AG08396 (cell line): ENCODE data around the gene STRN4.
A peak's percentile ranks its signal among the peaks of the same experiment; 100 is the strongest.
"Not testable (repeated sequence)": the region's sequence is repeated elsewhere in the genome, so short reads cannot be mapped to it uniquely, and the experiment has no call there.

Experiments
- DNase-seq: peaks from one replicate; pipeline ENCODE4 v3.0.0; 2012; ENCODE audit warnings: low spot score, mixed read lengths

Gene STRN4

DNA sequence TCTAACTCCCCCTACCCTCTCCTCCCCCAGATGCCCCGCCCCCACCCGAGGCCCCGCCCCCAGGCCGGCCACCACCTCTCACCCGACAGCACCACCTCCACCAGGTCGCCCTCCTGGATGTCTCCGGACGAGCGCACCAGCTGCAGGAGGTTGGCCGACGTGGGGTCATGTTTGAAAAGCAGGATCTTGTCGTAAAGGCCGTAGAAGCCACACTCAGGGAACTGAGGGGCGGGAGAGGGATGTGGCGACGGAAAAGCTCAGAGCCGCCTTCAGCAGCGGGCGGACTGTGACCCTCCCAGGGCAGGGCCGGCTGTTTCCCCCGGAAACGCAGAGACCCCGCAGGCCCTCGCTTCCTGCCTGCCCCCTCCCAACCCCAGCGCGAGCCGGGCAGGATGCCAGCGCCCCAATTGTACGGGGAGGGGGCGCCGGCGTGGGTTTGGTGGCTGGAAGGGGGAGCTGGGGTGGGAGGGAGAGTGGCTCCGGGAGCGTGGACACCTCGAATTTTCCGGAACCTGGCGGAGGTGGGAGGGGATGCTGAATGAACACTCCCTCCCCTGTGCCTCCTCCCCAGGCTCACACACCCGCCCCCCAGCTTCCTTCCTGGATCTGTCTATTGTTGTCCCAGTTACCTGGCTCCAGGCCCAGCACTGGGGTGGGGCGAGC, 32.3 kb downstream of the STRN4 start:
- DNase-seq = peak; percentile 93

DNA sequence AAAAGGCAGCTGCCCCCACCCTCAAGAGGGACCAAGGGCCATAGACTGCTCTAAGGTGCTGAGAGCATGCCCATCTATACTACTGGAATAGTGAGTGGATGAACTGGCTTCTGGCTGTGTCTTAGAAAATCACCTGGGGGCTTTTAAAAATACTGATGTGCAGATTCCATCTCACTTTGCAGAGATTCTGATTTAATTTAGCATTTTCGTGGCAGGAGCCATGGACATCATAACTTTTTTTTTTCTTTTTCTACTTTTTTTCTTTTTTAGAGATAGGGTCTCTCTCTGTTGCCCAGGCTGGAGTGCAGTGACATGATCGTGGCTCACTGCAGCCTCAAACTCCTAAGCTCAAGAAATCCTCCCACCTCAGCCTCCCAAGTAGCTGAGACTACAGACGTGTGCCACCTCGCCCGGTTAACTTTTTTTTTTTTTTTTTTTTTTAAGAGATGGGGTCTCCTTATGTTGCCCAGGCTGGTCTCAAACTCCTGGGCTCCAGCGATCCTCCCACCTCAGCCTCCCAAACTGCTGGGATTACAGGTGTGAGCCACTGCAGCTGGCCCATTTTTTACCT, 33.4 kb downstream of the STRN4 start:
- not testable (repeated sequence) for DNase-seq

DNA sequence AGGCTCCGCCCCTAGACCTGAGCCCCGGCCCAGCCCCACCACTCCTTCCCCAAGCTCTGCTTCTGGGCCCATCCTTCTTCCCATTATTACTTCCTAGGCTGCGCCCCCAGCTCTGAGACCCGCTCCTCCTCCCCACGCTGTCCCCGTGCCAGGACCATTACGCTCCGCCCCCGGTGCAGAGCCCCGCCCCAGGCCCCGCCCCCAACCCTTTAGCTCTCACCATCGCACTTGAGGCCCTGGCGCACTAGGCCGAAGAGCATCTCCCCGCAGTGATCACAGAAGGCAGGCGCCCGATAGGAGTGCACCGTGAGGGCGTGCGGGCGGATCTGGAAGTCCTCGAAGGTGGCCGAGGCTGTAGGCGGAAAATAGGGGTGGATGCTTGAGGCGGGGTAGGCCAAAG, 35.6 kb downstream of the STRN4 start:
- DNase-seq = no peak

DNA sequence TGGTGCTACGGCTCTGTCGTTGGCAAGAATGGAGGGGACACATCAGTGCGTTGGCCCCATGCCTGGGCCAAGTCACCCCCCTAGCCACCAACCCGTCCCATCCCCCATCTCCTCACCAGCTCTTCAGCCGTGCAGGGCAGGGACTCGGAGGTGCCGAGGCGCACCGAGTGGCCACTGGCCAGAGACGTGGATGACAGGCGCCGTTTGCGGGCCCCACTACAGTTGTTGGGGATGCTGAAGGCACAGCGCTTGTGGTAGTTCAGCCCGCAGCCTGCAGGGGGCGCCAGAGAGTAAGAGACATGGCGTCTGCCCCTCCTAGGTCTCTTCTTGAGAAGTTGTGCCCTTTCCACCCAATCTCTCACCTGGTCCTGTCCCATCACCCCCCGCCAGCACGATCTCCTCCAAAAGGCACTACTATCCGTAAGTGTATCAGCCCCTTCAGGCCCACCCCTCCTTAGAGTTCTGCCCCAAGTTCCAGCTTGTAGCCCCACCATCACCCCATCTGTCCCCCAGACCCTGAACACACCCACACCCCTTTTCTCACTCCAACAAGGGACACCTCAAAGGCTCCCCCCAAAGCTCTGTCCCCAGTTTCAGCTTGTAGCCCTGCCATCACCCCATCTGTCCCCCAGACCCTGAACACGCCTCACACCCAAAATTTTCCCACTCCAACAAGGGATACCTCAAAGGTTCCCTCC, 41.7 kb downstream of the STRN4 start:
- DNase-seq = peak; percentile 88

DNA sequence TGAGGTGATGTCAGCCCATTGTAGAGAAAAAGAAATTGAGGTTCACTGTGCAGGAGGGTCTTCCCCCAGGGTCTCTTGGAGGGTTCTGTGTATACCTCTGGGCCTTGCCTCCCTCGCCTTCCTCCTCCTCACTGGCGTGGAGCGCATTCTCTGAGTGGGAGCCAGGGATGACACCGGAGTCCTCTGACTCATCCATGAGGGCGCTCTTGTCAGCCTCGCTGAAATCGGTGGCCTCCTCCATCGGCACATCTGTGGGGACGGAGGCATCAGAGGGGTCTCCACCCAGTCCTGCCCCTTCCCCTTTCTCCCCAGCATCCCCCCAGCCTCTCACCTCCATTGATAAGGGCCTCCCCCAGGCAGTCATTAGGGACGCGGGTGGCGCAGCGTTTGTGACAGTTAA, 45.5 kb downstream of the STRN4 start:
- no peak for DNase-seq

DNA sequence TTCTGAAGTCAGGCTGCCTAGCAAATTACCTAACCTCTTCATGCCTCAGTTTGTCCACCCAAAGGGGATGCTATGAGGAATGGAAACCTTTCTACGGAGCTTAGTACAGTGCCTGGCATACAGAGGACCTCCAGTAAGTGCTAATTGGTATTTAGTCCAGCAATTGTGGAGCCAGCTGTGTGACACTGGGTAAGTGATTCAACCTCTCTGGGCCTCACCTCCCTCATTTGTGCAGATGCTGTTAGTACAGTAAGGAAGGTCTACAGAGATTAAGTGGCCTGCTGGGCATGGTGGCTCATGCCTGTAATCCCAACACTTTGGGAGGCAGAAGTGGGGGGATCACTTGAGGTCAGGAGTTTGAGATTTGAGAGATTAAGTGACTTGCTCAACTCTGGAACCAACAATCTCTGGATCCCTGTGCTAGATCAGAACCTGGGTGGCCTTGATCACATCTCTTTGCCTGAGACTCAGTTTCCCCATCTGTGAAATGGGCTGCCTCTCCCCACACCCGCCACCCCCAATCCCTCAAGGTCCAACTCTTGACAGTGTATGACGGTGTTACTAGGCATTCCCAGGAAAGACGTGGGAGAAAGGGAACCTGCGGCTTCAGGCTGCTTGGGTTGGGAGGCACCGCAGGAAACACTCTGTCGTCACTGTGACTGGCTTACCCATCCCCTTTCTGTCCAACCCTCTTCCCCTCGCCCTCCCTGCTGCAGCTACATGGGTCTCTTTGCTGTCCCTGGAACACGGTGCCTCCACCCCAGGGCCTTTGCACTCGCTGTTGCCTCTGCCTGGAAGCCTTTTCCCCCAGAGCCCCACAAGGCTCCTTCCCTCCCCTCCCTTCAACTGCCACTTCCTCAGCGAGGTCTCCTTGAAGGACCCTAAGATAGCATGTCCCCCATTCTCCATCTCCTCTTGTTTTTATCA, 47.6 kb downstream of the STRN4 start:
- no peak for DNase-seq

DNA sequence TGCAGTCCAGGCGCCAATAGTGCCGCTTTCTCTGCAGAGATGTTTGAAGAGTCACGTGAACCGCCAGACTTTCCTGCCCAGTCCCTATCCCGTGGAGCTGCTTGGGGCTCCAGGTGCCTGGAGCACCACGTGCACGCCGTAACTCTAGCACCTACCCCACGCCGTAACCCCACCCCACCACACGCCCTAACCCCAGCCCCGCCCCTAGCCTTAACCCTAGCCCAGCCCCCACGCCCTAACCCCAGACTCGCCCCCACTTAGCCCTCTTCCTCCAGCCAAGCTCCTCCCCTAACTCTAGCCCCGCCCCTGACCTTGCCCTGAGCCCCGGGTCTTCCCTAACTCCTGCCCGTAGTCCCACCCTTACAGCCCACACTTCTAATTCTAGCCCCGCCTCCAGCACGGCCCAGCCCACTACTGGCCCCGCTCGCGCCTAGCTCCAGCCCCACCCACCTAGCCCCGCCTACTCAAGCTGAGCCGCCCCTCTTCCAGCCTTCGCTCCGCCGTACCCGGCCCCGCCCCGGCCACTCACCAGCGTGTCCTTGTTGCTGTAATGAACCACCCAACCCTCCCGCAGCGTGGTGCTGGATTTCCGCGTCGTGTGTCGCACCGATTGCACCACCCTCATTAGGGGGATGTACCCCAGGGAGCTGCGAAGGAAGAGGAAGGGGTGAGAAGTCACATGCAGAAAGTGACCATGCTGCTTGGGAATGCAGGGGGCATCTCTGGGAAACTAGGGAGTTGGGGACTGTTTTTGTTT, 48.9 kb downstream of the STRN4 start:
- peak; percentile 88 for DNase-seq

DNA sequence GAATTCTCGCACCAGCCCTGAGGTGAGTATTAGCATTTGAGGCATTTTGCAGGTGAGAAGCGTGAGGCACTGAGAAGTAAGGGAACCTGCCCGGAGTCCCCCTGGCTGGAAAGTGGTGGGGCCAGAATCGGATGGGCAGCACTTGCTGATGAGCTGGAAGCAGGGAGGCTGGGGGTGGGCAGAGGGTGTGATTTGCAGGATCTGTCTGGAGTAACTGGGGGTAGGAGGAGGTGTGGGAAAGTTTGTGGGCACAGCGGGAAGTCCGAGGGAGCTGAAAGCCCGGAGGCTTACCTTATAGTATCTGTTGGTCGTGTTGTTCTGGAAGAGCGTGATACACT, 49.4 kb downstream of the STRN4 start:
- no peak for DNase-seq

DNA sequence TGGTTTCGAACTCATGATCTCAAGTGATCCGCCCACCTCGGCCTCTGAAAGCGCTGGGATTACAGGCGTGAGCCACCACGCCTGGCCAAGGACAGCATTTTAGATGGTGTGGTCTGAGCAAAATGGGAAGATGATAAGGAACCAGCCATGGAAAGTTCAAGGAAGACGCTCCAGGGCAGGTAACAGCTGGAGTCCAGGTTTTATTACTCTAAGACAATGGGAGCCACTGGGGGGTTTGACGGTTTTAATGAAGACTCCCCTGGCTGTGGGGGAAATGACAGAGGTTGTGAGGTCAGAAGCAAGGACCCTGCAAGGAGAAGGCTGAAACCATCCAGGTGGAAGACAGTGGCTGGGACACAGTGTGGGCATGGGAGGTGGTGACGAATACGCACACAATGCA, 50.2 kb downstream of the STRN4 start:
- DNase-seq = no peak

DNA sequence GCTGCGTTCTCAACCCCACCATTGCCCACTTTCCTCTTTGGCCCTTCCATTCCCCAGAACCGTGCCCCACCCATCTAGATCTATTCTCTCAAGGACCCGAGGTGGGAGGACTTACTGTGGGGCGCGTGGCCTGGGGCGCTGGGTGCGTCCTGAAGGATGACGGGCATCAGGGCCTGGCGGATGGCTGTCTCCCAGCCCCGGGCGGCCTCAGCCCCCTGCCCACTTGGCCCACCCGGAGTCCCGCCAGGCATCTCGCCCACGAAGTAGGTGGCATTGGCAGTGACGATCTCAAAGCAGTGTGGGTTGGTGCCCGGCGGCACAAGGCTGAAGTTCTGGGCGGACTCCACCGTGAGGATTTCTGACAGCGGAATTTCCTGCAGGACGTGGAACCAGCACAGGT, 52.5 kb downstream of the STRN4 start:
- DNase-seq = no peak

DNA sequence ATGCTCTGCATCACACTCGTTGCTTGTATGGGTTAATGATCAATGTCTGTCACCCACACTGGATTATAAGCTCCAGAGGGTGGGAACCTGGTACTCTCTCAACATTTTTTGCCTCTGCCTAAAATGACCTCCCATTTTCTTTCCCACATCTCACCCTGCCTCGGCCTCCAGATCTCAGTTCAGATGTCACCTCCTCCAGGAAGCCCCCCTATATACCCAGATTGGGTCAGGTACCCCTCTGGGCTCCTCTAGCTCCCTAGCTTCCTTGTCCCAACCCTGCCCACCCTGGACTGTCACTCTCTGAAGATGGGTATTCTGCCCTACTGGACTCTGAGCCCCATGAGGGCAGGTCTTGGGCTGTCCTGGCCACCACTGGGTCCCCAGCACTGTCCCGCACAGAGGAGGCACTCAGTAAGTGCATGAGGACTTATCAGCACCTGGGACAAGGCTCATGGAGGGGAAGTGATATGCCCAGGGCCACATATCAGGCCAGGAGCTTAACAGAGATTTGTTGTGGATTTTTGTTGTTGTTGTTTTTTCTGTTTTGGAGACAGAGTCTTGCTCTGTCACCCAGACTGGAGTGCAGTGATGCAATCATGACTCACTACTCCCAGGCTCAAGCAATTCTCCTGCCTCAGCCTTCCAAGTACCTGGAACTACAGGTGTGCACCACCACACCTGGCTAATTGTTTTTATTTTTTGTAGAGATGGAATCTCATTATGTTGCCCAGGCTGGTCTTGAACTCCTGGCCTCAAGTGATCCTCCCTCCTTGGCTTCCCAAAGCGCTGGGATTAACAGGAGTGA, 53.1 kb downstream of the STRN4 start:
- DNase-seq = no peak

DNA sequence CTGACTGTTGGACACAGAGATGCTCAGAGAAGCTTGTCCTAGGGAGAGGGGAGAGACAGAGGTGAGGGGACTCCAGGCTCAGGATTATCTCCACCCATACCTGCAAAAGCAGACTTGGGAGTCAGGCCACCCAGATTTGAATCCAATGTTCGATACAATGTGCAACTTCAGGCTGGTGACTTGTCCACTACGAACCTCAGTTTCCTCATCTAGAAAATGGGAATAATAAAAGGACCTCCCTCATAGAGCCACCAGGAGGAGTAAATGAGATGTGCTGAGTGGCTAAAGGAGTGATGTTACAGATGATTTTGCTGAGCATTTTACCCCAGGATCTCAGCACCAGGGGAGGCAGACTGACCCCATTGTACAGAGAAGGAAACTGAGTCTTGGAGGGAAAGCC, 54.3 kb downstream of the STRN4 start:
- DNase-seq = no peak

DNA sequence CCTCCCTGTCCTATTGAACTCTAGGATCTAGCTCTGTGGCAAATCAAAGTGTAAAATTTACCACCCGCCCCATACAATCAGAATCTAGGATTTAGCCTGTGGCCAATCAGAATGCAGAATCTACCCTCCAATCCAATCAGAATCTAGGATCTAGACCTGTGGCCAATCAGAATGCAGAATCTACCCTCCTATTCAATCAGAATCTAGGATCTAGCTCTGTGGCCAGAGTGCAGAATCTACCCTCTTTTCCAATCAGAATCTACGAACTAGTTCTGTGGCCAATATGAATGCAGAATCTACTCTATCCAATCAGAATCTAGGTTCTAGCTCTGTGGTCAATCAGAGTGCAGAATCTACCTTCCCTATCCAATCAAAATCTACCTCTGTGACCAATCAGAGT, 55.1 kb downstream of the STRN4 start:
- no peak for DNase-seq

DNA sequence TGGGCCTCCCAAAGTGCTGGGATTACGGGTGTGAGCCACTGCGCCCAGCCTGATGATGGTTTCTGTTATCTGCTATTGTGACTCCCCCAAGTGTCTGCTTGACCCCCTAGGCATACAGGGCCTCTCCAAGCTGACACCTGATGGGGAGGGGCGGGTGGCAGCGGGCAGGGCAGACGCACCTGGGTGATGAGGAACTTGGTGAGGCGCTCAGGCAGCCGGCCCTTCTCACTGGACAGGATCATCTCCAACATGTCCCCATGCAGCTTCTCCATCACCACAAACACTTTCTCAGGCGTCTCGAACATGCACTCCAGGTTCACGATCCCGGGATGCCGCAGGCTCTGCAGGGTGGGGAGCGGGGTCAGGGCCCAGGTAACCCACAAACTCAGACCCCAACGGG, 56.9 kb downstream of the STRN4 start:
- no peak for DNase-seq

DNA sequence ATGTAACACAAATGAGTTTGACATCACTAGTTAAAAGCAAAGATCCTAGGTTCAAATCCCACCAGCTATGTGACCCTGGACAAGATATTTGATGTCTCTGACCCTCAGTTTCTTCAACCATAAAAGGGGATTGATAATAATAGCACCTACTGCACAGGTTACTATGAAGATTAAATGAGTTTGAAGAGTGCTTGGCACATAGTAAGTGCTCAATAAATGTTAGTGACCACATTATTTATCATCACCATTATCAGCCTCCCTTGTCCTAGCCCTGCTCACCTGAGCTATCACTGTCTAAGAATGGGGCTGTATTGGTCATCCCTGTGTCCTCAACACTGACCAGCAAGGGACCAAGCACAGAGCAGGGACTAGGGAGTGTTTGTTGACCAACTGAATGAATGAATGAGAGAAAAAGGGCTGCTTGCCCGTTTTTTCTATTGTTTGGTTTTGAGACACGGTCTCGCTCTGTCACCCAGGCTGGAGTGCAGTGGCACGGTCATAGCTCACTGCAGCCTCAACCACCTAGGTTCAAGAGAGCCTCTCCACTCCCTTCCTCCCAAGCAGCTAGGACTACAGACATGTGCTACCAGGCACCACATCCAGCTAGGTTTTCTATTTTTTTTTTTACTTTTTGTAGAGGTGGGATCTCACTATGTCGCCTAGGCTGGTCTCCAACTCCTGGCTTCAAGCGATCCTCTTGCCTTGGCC, 58.7 kb downstream of the STRN4 start:
- DNase-seq = no peak

DNA sequence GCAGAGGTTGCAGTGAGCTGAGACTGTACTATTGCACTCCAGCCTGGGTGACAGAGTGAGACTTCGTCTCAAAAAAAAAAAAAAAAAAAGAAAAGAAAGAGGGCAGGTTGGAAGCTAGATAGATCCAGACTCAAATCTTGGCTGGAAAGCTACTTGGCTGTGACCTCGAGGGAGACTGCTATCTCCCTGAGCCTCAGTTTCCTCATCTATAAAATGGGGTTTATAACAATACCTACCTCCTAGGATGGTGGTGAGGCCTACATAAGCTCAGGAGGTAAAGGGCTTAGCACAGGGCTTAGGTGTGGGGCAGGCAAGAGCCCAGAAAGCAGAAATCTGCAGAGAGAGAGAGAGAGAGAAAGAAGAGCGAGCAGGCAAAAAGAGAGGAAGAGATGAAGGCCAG, 61.1 kb downstream of the STRN4 start:
- no peak for DNase-seq

DNA sequence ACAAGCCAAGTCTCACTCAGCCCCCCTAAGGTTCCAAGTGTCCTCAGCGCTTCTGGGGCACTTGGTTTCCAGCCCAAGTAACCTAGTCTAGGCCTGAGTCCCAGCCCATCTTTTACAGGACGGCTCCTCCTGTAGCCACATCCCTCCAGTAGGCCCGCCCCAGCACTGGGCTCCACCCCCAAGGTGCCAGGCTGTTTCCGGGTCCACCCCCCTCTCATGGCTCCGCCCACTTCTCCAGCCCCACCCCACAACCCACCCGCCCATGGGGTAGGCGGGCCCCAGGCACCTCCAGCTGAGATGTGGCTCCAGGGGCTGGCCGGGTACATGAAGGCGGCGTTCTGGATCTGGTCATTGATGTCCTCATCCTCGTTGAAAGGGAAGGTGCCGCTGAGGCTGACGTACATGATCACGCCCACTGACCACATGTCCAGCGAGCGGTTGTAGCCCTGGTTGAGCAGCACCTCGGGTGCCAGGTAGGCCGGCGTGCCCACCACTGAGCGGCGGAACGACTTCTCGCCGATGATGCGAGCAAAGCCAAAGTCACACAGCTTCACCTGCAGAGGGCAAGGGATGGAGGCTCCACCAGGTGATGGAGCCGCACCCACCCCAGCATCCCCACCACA, 68.0 kb downstream of the STRN4 start:
- no peak for DNase-seq

DNA sequence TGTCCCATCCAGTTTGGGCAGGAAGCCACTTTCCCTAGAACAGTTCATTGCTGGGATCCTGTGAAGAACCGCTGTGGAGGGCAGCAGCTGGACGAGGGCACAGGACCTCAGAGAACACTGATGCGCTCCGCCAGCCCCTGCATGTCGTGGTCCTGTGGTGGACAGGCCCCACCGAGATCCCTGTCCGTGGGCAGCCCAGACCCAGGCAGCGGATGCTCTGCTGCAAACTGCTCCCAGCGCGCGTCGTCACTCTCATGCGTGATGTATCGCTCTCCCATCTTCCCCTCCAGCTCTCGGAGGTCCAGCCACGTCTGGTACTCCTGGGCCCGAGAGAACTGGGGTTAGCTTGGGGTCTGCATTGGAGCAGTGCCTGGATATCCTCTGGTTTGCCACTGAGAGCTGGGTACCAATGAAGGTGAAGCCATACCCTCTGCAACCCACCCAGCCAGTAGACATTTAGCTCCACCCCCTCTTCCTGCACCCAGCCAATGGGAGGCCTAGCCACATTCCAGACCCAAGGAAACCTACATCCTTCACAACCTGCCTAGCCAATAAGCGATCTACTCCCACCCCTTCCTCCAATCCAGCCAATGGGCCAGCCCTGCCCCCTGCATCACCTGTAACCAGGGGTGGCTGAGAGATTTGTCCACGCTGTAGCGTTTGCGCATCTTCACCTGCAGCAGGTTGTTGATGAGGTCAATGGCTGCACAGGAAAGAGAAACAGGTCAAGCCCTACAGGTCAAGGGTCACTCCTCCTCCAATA, 71.7 kb downstream of the STRN4 start:
- peak; percentile 38 for DNase-seq

DNA sequence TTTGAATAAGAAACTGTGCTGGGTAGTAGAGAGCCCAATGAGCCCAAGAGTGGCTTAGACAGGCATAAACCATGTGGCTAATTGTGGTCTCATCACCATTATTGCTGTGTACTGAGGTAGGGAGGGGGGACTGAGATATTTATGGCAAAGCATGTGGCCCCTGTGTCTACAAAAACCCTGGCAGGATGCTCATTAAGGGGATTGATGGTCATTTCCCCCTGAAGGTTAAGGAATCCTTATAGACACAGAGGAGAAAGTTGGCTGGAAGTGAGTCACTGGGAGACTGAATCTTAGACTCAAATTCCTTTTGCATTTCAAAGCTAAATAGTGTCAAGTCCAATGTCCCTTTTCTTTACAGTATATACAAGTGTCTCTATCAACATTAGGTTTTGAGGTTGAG, 75.4 kb downstream of the STRN4 start:
- peak; percentile 42 for DNase-seq
